ENCODE measurements around the gene KDM4C. TPM values are rescaled to one million over a fixed set of nuclear protein-coding genes. Genes with fewer than 3 reads are reported as not detected.

Gene KDM4C
- total RNA-seq, 2 experiments from 2014 or later = 51.5 to 60.3 TPM

- Histone ChIP-seq H2AFZ (ENCODE audit: low read length) (no peak overlapping the region), H3K4me3 (ENCODE audit: low read depth, low read length, poor library complexity, severe bottlenecking) (no peak overlapping the region), H3K4me1 (ENCODE audit: insufficient read depth, low read length, poor library complexity, severe bottlenecking) (peaks cover 12% of the 10 kb centered on the region), H3K4me2 (ENCODE audit: low read length) (no peak overlapping the region), H3K36me3 (ENCODE audit: insufficient read depth, low read length) (no peaks in the 10 kb centered on the region), H4K20me1 (ENCODE audit: insufficient read depth, low read length) (no peaks in the 10 kb centered on the region), H3K27ac (ENCODE audit: low read depth, low read length, poor library complexity, severe bottlenecking) (no peak overlapping the region), H3K9me3 (ENCODE audit: low read length) (no peaks in the 10 kb centered on the region), H3K79me2 (ENCODE audit: insufficient read depth, low read depth, low read length) (no peaks in the 10 kb centered on the region), H3K9me2 (ENCODE audit: insufficient read depth, low read length) (no peaks in the 10 kb centered on the region)
- CTCF ChIA-PET (ENCODE audit: unreplicated experiment) = no interaction called here
- POLR2A ChIA-PET = interaction anchor here (1.1 kb wide), 1 partner anchor 20 kb away, joined by 3 read pairs; no protein-coding TSS in a partner anchor
- intact Hi-C loops (cut with micrococcal nuclease; ENCODE audit: unreplicated experiment) = no loop called here
- no peak for TF ChIP-seq EZH2phosphoT487 (IDR thresholded peaks at IDR 0.05; ENCODE audit: borderline replicate concordance, low read depth, low read length)
- no peak for TF ChIP-seq CTCF (conservative IDR thresholded peaks at IDR 0.05; ENCODE audit: low read length)
- BruUV-seq (replicated peaks) = no TSS peak
- DNase-seq (ENCODE audit: low spot score) = peak; percentile 13
Measured at GRCh38 chr9:6911901-6912638, 154.3 kb downstream of the KDM4C start.

GRCh38 chr9:6915635-6916034 is 157.9 kb downstream of the KDM4C start:
- Histone ChIP-seq H3K4me2 (ENCODE audit: low read length) (no peak overlapping the region), H3K4me1 (ENCODE audit: insufficient read depth, low read length, poor library complexity, severe bottlenecking) (peaks cover 12% of the 10 kb centered on the region), H3K9me2 (ENCODE audit: insufficient read depth, low read length) (no peaks in the 10 kb centered on the region), H3K27ac (ENCODE audit: low read depth, low read length, poor library complexity, severe bottlenecking) (no peak overlapping the region), H3K79me2 (ENCODE audit: insufficient read depth, low read depth, low read length) (no peaks in the 10 kb centered on the region), H3K4me3 (ENCODE audit: low read depth, low read length, poor library complexity, severe bottlenecking) (no peak overlapping the region), H3K9me3 (ENCODE audit: low read length) (no peaks in the 10 kb centered on the region), H4K20me1 (ENCODE audit: insufficient read depth, low read length) (no peaks in the 10 kb centered on the region), H3K36me3 (ENCODE audit: insufficient read depth, low read length) (no peaks in the 10 kb centered on the region), H2AFZ (ENCODE audit: low read length) (no peak overlapping the region)
- intact Hi-C loops (cut with micrococcal nuclease; ENCODE audit: unreplicated experiment) = no loop called here
- BruUV-seq (replicated peaks) = no TSS peak
- POLR2A ChIA-PET = no interaction called here
- no peak for TF ChIP-seq EZH2phosphoT487 (IDR thresholded peaks at IDR 0.05; ENCODE audit: borderline replicate concordance, low read depth, low read length)
- TF ChIP-seq CTCF (conservative IDR thresholded peaks at IDR 0.05; ENCODE audit: low read length) = no peak
- no peak for DNase-seq (ENCODE audit: low spot score)
- CTCF ChIA-PET (ENCODE audit: unreplicated experiment) = no interaction called here

- no peaks in the 10 kb centered on the region for H3K79me2 ChIP-seq (ENCODE audit: insufficient read depth, low read depth, low read length)
- no peak for TF ChIP-seq CTCF (conservative IDR thresholded peaks at IDR 0.05; ENCODE audit: low read length)
- no peak for TF ChIP-seq EZH2phosphoT487 (IDR thresholded peaks at IDR 0.05; ENCODE audit: borderline replicate concordance, low read depth, low read length)
- no peak overlapping the region for H3K4me2 ChIP-seq (ENCODE audit: low read length)
- BruUV-seq (replicated peaks) = no TSS peak
- H3K27ac ChIP-seq (ENCODE audit: low read depth, low read length, poor library complexity, severe bottlenecking) = no peak overlapping the region
- no peak overlapping the region for H3K4me3 ChIP-seq (ENCODE audit: low read depth, low read length, poor library complexity, severe bottlenecking)
- no peaks in the 10 kb centered on the region for H3K36me3 ChIP-seq (ENCODE audit: insufficient read depth, low read length)
- H3K9me2 ChIP-seq (ENCODE audit: insufficient read depth, low read length) = no peaks in the 10 kb centered on the region
- POLR2A ChIA-PET = no interaction called here
- H3K9me3 ChIP-seq (ENCODE audit: low read length) = no peaks in the 10 kb centered on the region
- DNase-seq (ENCODE audit: low spot score) = no peak
- intact Hi-C loops (cut with micrococcal nuclease; ENCODE audit: unreplicated experiment) = no loop called here
- H3K4me1 ChIP-seq (ENCODE audit: insufficient read depth, low read length, poor library complexity, severe bottlenecking) = peaks cover 2% of the 10 kb centered on the region
- CTCF ChIA-PET (ENCODE audit: unreplicated experiment) = no interaction called here
- H2AFZ ChIP-seq (ENCODE audit: low read length) = no peak overlapping the region
- H4K20me1 ChIP-seq (ENCODE audit: insufficient read depth, low read length) = no peaks in the 10 kb centered on the region
Measured at GRCh38 chr9:6917162-6917561, 159.4 kb downstream of the KDM4C start.
